Measurements from ENCODE around the gene STK38L. TPM values are rescaled to one million over a fixed set of nuclear protein-coding genes. Genes with fewer than 3 reads are reported as not detected.

Gene STK38L
- polyA plus RNA-seq, 2 of the 4 experiments (the other 2 are of a cell fraction): 17.3 to 32.2 TPM

GRCh38 chr12:27343255-27344000 lies 99.3 kb downstream of the STK38L start:
- Histone ChIP-seq H3K4me1 (peaks cover 31% of the 10 kb centered on the region), H3K4me3 (no peak overlapping the region), H3K4me2 (peak overlapping the region; percentile 46), H3K9me3 (no peaks in the 10 kb centered on the region), H3K27ac (peak overlapping the region; percentile 6 to 79; a peak in 5 of 6 replicates)
- POLR2A ChIA-PET: interaction anchor here (1.0 to 1.9 kb wide), 2 partner anchors 10 to 12 kb away, joined by 5 to 8 read pairs; partner anchors contain the start of gene BMAL2
- ATAC-seq (peak; percentile 94 to 95), FAIRE-seq (peak; percentile 80), DNase-seq (ENCODE audit: low read depth in 1 of 2, low spot score in 1 of 2) (peak; percentile 46 to 79)
- TF ChIP-seq FOSL2 (IDR thresholded peaks at IDR 0.05) (no peak), FOSL2 (CRISPR knock-in tag; IDR thresholded peaks at IDR 0.05) (peak; percentile 71), KDM5A (IDR thresholded peaks at IDR 0.05) (no peak), MAFK (IDR thresholded peaks at IDR 0.05; ENCODE audit: partially characterized antibody) (peak; percentile 13), EP300 (IDR thresholded peaks at IDR 0.05) (0 out of 5 replicates have a peak, but pooled peaks of 1 of the 2 experiments have one; percentile 12), EHF (CRISPR knock-in tag; IDR thresholded peaks at IDR 0.05) (no peak)
- WGBS (ENCODE audit: missing lambda C conversion rate): 19% methylated on average over 5 of the region's 5 CpGs
- CTCF ChIA-PET: interaction anchor here (0.6 to 1.5 kb wide), 2 partner anchors 309 to 354 kb away, joined by 4 read pairs; no protein-coding TSS in a partner anchor

GRCh38 chr12:27344246-27344645 lies 100.2 kb downstream of the STK38L start:
- FAIRE-seq (no peak), ATAC-seq (0 out of 6 replicates have a peak, but pooled peaks of 1 of the 2 experiments have one; percentile 11), DNase-seq (ENCODE audit: low read depth in 1 of 2, low spot score in 1 of 2) (no peak)
- 50% methylated on average over 2 of the region's 2 CpGs for WGBS (ENCODE audit: missing lambda C conversion rate)
- TF ChIP-seq, protein P1, sequence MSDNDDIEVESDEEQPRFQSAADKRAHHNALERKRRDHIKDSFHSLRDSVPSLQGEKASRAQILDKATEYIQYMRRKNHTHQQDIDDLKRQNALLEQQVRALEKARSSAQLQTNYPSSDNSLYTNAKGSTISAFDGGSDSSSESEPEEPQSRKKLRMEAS (IDR thresholded peaks at IDR 0.05): no peak
- no peak for TF ChIP-seq HOXA7 (CRISPR knock-in tag; IDR thresholded peaks at IDR 0.05)
- no peak for TF ChIP-seq CBX8 (IDR thresholded peaks at IDR 0.05)
- TF ChIP-seq EP300 (IDR thresholded peaks at IDR 0.05): no peak
- no peak for TF ChIP-seq ZSCAN20 (CRISPR knock-in tag; IDR thresholded peaks at IDR 0.05)
- TF ChIP-seq JUNB (IDR thresholded peaks at IDR 0.05): no peak
- TF ChIP-seq TP53 (CRISPR knock-in tag; IDR thresholded peaks at IDR 0.05): no peak
- no peak for TF ChIP-seq JUN (IDR thresholded peaks at IDR 0.05)
- no peak for TF ChIP-seq CBX2 (IDR thresholded peaks at IDR 0.05; ENCODE audit: borderline replicate concordance, low read depth)
- TF ChIP-seq FOXS1 (CRISPR knock-in tag; IDR thresholded peaks at IDR 0.05): no peak
- TF ChIP-seq, protein P2, sequence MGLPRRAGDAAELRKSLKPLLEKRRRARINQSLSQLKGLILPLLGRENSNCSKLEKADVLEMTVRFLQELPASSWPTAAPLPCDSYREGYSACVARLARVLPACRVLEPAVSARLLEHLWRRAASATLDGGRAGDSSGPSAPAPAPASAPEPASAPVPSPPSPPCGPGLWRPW (IDR thresholded peaks at IDR 0.05): no peak
- TF ChIP-seq FOSL2 (IDR thresholded peaks at IDR 0.05): no peak
- no peak for TF ChIP-seq FOSL2 (CRISPR knock-in tag; IDR thresholded peaks at IDR 0.05)
- no peak for TF ChIP-seq KDM1A (IDR thresholded peaks at IDR 0.05; ENCODE audit: low read depth)
- no peak for TF ChIP-seq NFE2L2 (conservative IDR thresholded peaks at IDR 0.05; ENCODE audit: low read length)
- TF ChIP-seq CHD4 (IDR thresholded peaks at IDR 0.05; ENCODE audit: borderline replicate concordance): no peak
- TF ChIP-seq BCL3 (IDR thresholded peaks at IDR 0.05): no peak
- no peak for TF ChIP-seq HMGXB4 (CRISPR knock-in tag; IDR thresholded peaks at IDR 0.05; ENCODE audit: borderline replicate concordance)
- TF ChIP-seq RFX5 (IDR thresholded peaks at IDR 0.05): no peak
- TF ChIP-seq CEBPB (IDR thresholded peaks at IDR 0.05): no peak
- Histone ChIP-seq H3K27ac (peak overlapping the region; percentile 48 to 79; a peak in 5 of 6 replicates), H3K9me3 (no peaks in the 10 kb centered on the region), H3K4me3 (no peak overlapping the region), H3K4me1 (peaks cover 30% of the 10 kb centered on the region), H3K4me2 (peak overlapping the region; percentile 46)
- ChIA-PET CTCF (interaction anchor here (1.4 kb wide), 1 partner anchor 36 kb away, joined by 3 read pairs; no protein-coding TSS in a partner anchor), POLR2A (interaction anchor here (1.0 to 1.9 kb wide), 2 partner anchors 11 to 13 kb away, joined by 5 to 8 read pairs; partner anchors contain the start of gene BMAL2)

All from A549 (cell line).